ENCODE results near the gene PRKG2.
"Not testable (repeated sequence)": the region's sequence is repeated elsewhere in the genome, so short reads cannot be mapped to it uniquely, and the experiment has no call there.

PRKG2 gene

DNA sequence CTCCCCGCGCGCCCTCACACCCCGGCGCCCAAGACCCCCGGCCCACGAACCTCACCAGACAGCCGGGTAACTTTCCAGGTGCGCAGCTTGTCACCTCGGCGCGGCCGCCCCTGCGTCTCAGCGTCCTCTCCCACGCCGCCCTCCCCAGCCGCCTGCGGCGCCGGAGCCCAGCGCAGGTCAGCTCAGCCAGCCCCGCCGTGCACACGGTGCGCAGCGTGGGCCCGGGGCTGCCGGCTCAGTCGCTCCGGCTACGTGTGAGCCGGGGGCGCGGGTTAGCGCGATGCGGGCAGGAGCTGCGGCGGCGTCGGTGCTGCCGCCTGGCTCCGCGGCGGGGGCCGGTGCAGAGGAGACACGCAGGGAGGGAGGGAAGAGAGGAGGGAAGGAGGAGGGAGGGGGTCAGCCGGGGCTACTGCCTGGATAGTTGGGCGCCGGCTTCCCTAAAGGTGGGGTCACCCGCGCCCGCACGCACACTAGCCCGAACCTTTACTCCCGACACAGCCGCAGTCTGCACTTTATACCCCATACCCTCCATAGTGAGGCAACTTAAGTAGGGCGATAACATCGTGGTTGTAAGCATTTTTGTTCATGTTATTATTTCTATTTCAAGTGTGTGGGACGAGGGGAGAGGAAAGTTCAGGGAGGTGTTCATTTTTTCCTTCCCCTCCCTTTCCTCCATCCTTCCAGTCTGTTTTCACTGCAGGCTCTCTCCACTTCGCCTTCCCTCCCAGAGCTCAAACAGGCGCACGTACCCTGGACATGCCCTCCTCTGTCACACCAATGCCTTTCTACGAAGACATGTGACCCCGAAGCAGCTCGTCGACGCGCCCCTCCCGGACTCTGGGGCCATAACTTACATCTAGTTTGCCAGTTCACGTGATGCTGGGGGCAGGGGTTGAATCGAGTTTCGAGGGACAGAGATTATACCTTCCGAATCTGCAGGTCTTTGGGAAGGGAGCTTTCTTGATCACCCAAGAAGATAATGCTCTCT lies at the start of gene PRKG2:
TSS of gene PRKG2 (minus strand) at position 342 of the 988 bp plus-strand sequence. CDS start 10,175 bp downstream, outside the sequence.
- no peak for DNase-seq (ENCODE audit: low read depth in 1 of 2, low spot score in 1 of 2)

DNA sequence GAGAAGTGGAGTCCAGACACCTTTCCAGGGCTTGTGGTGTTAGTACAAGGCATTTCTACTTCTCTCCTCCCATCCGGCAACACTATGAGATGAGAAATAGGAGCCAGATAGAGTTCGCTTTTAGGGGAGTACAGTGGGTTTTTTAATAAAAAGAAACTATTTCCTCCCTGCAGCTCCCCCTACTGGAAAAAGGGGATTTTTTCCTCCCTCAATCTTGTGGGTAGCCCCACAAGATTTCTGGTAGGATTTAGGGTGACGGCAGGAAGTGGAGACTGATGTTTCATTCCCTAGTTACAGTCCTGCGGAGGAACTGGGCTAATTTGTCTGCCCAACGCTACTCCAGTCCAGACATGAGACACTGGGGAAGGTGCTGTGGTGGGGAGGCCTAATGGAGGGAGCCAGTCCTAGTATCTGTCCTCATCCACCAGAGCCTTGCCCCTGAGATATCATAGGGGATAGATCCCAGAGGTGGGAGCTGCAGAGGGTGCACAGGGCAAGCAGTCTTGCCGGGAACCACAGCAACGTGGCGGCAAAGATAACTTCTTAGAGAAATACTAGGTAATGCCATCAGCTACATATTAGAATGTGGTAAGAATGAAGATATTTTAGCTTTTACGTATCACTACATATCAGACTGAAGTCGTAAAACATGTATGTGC lies 45.5 kb upstream of the PRKG2 start:
- no peak for DNase-seq (ENCODE audit: low read depth in 1 of 2, low spot score in 1 of 2)

- DNase-seq (ENCODE audit: low read depth in 1 of 2, low spot score in 1 of 2), result no peak
These were observed 44.0 kb upstream of the PRKG2 start for GRCh38 chr4:81258841-81259550.

- DNase-seq (ENCODE audit: low read depth in 1 of 2, low spot score in 1 of 2), result no peak
These were observed 42.8 kb upstream of the PRKG2 start for GRCh38 chr4:81257816-81258215.

DNA sequence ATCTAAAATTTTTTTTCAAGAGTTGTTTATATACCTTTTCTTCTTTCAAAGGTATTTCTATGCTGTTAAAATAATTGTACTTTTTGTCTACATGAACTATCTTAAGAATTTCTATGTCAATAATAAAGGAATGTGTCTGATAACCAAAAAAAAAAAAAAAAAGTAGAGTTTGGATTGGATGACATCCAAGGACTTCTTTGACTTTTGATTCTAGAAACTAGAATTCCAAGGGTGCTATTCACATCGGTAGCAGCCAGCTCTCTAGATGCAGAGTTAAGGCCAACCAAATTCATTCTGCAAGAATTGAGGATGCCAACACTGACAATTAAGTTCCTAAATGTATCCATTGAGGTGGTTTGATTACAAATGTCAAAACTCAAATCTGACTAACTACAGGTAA lies 42.0 kb upstream of the PRKG2 start:
- DNase-seq (ENCODE audit: low read depth in 1 of 2, low spot score in 1 of 2), result no peak

DNA sequence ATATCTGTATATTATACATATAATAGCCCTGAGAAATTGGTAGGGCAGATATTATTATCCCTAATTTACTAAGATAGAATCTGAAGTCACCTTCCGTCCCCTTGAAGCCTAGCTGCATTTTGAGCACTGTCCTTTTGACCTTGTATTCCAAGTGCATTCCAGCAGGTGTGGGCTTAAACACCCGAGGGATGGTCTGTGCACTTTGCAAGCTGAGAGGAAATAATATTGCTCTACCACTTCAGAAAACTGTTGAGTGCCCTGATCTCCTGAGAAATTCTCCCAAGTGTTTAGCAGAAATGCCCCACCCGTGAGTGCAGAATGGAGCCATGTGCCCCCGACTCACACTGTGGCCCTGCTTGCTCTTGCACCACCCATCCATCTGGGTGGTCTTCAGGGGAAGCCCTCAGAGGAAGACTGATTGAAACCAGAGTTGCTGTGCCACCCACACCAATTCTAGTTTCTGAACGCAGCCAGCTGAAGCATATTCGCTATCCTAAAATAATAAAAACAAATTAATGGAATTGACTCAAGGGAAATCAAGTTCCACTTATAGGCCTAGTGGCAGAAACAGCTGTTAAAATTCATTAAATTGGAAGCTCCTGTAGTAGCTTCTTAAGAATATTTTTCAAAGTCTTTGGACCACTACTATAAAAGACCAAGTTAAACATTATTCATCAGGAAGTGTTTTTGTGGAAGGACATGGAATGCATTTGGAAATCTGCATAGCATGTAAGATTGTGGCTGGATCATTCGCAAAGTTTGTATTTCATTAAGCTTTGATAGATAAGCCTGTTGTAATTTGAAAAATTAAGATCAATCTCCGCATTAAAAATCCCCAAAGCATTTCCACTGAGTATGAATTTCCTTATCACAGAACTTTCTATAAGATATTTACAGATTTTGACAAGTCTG lies 41.3 kb upstream of the PRKG2 start:
- DNase-seq (ENCODE audit: low read depth in 1 of 2, low spot score in 1 of 2), result no peak

GRCh38 chr4:81255524-81255923 lies 40.5 kb upstream of the PRKG2 start:
- no peak for DNase-seq (ENCODE audit: low read depth in 1 of 2, low spot score in 1 of 2)

DNA sequence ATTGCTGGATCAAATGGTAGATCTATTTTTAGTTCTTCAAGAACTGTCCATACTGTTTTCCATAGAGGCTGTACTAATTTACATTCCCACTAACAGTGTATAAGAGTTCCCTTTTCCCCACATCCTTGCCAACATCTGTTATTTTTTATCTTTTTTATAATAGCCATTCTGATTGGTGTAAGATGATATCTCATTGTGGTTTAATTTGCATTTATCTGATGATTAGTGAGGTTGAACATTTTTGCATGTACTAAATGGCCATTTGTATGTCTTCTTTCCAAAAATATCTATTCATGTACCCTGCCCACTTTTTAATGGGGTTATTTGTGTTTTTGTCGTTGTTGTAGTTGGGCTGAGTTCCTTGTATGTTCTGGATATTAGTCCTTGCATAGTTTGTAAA lies 35.4 kb upstream of the PRKG2 start:
- no peak for DNase-seq (ENCODE audit: low read depth in 1 of 2, low spot score in 1 of 2)

GRCh38 chr4:81245218-81246009 lies 30.4 kb upstream of the PRKG2 start:
- DNase-seq (ENCODE audit: low read depth in 1 of 2, low spot score in 1 of 2), result no peak

GRCh38 chr4:81237791-81238190 lies 22.8 kb upstream of the PRKG2 start:
- DNase-seq (ENCODE audit: low read depth in 1 of 2, low spot score in 1 of 2), result no peak

- no peak for DNase-seq (ENCODE audit: low read depth in 1 of 2, low spot score in 1 of 2)
These were observed 21.1 kb upstream of the PRKG2 start for GRCh38 chr4:81235982-81236749.

DNA sequence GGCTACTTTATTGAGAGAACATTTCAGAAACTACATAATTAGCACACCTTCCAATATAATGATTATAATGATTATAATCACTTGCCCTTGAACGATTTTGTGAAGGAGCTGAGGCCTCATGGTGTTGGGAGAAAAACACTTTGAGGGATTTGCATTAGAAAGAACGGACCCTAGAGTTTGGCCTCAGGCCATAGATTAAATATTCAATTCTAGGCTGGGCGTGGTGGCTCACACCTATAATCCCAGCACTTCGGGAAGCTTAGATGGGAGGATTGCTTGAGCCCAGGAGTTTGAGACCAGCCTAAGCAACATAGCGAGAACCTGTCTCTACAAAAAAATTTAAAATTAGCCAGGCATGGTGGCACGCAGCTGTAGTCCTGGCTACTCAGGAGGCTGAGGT lies 12.9 kb upstream of the PRKG2 start:
- DNase-seq (ENCODE audit: low read depth in 1 of 2, low spot score in 1 of 2), result no peak

DNA sequence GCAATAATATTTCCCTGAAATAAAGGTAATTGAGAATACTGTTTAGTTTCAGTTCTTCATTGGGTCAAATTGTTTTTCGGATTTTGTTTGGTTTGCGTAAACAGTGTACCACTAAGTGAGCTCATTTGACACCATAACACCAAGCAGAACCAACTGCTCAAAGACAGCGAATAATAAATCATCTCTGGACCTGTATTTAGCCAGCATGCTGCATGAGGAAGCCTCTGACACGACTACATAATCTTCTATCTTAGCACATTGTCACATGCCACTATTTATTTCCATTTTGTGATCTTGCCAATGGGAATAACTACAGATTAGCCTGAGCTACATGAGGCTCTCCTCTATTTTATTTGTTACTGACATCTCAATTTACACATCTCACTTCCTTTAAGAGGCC lies 12.1 kb upstream of the PRKG2 start:
- no peak for DNase-seq (ENCODE audit: low read depth in 1 of 2, low spot score in 1 of 2)

GRCh38 chr4:81225252-81225651 lies 10.2 kb upstream of the PRKG2 start:
- no peak for DNase-seq (ENCODE audit: low read depth in 1 of 2, low spot score in 1 of 2)

DNA sequence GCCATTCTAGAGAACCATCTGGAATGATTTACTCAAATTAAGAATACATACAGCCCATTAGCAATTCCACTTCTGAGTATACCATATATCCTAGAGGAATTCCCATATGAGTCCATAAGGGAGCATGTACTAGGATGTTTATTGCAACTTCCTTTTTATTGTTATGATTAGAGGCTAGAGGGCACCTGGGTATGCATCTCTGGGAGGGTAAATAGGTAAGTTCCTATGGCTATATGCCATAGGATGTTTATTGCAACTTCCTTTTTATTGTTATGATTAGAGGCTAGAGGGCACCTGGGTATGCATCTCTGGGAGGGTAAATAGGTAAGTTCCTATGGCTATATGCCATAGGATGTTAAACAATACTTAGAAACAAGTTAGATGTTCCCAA lies 7.1 kb upstream of the PRKG2 start:
- not testable (repeated sequence) for DNase-seq (ENCODE audit: low read depth in 1 of 2, low spot score in 1 of 2)

GRCh38 chr4:81221303-81222081 lies 6.5 kb upstream of the PRKG2 start:
- no peak for DNase-seq (ENCODE audit: low read depth in 1 of 2, low spot score in 1 of 2)

DNA sequence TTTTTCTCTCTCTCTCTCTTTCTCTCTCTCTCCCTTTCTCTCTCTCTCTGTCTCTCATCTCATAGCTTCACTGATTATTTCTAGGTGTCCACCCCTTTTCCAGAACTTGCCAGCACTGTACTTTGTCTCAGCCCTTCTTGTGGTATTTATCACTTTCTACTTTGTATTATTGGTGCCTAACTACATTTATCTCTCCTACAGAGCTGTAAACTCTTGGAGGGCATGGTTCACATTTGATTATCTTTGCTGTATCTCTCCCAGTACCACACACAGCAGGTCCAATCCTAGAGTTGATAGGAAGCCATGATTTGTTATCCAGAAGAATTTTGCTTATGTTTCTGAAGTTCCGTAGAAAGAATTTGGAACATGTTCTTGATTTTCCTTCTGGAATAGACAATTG lies 5.2 kb upstream of the PRKG2 start:
- no peak for DNase-seq (ENCODE audit: low read depth in 1 of 2, low spot score in 1 of 2)

GRCh38 chr4:81218206-81218605 lies 3.2 kb upstream of the PRKG2 start:
- DNase-seq (ENCODE audit: low read depth in 1 of 2, low spot score in 1 of 2), result no peak
